K562 (cell line): ENCODE measurements around the gene NEIL1. TPM values are rescaled to one million over a fixed set of nuclear protein-coding genes. Genes with fewer than 3 reads are reported as not detected.

Experiments used
- ATAC-seq: fragments of 200-7000 bp; cut with Tn5 transposase; 3 replicates; pipeline ENCODE4 v1.9.1; 2020; ENCODE audit warnings: moderate library complexity
- BruUV-seq: library from RNA; stranded (reverse); fragments of 400-500 nt; replicated peaks from 2 replicates; lab custom pipeline; 2021; lab: Mats Ljungman, UMichigan
- CTCF ChIA-PET: fragments of 300-600 bp; formaldehyde crosslinking; extraction: SDS; loops from one replicate; lab custom pipeline; 2021; ENCODE audit warnings: low intra/inter-chr PET ratio; lab: Yijun Ruan, JAX
- POLR2A ChIA-PET: fragments of 300-600, 350-650 bp; sonication (Branson Sonifier 250); formaldehyde crosslinking; extraction: SDS; loops from one replicate; lab custom pipeline; 2021; ENCODE audit warnings: antibody characterized with exemption, inconsistent platforms; lab: Yijun Ruan, JAX
- DNase-seq, 4 experiments: peaks; one replicate each; pipeline versions ENCODE4 v3.0.0 to v3.0.0-alpha.2; 2011 to 2018; ENCODE audit warnings: low spot score in 3 of 4, mixed read lengths in 3 of 4; ENCODE audit errors: extremely low read depth in 1 of 4
- FAIRE-seq: peaks from 2 replicates; lab custom pipeline; 2011; peaks lifted over from hg19 to GRCh38; lab: Jason Lieb, UNC
- H2AFZ ChIP-seq: 2 replicates; pipeline ENCODE4 v1.6.0; 2011; ENCODE audit warnings: low read depth, low read length, control low read depth, inconsistent platforms
- H3K27ac ChIP-seq: fragments of 200-600 bp; 3 replicates; pipeline ENCODE4 v1.8.0; 2011; ENCODE audit warnings: low read depth, mild to moderate bottlenecking, control low read depth, inconsistent platforms, low read length, moderate library complexity, mixed read lengths; ENCODE audit errors: extremely low read depth
- H3K27me3 ChIP-seq, 2 experiments: fragments of 300-600 bp in 1 of 2; 2 replicates in 1 of 2; 3 replicates in 1 of 2; pipeline versions ENCODE4 v1.6.0 to v1.8.0; 2011; ENCODE audit warnings: inconsistent platforms in 2 of 2, low read length in 2 of 2, mild to moderate bottlenecking in 1 of 2, mixed read lengths in 1 of 2, moderate library complexity in 1 of 2; ENCODE audit not compliant: control insufficient read depth in 2 of 2, insufficient read depth in 2 of 2
- H3K36me3 ChIP-seq: fragments of 300-600 bp; 3 replicates; pipeline ENCODE4 v1.8.0; 2011; ENCODE audit warnings: mild to moderate bottlenecking, low read length, inconsistent platforms; ENCODE audit not compliant: control insufficient read depth, insufficient read depth
- H3K4me1 ChIP-seq, 2 experiments: fragments of 200-600 bp in 1 of 2; replicated peaks in 1 of 2; 2 replicates in 1 of 2; 3 replicates in 1 of 2; pipeline versions ENCODE4 v1.5.1 to v1.8.0; 2011; ENCODE audit warnings: inconsistent platforms in 2 of 2, low read length in 2 of 2, mild to moderate bottlenecking in 1 of 2, mixed read lengths in 1 of 2, moderate library complexity in 1 of 2; ENCODE audit not compliant: control insufficient read depth in 2 of 2, insufficient read depth in 2 of 2
- H3K4me2 ChIP-seq: 2 replicates; pipeline ENCODE4 v1.6.1; 2011; ENCODE audit warnings: low read length, control low read depth, inconsistent platforms, mixed read lengths; ENCODE audit not compliant: insufficient read depth
- H3K4me3 ChIP-seq: fragments of 200-600 bp; sonication (generic), shearing (Covaris generic); 2 replicates; pipeline ENCODE4 v1.5.1; 2016; ENCODE audit warnings: control low read depth, inconsistent platforms
- H3K79me2 ChIP-seq: fragments of 200-600 bp; 3 replicates; pipeline ENCODE4 v1.8.0; 2011; ENCODE audit warnings: low read length, inconsistent platforms; ENCODE audit not compliant: control insufficient read depth, insufficient read depth
- H3K9ac ChIP-seq, 2 experiments: 2 replicates each; pipeline versions ENCODE4 v1.6.0 to v1.6.1; 2011; ENCODE audit warnings: low read depth in 2 of 2, low read length in 2 of 2, control low read depth in 1 of 2, inconsistent platforms in 1 of 2, mild to moderate bottlenecking in 1 of 2, mixed read lengths in 1 of 2; ENCODE audit not compliant: insufficient read depth in 1 of 2
- H3K9me1 ChIP-seq: one replicate; pipeline ENCODE4 v1.6.0; 2011; ENCODE audit warnings: inconsistent platforms, mild to moderate bottlenecking, low read length, moderate library complexity; ENCODE audit not compliant: control insufficient read depth, insufficient read depth
- H3K9me3 ChIP-seq: replicated peaks from 2 replicates; pipeline ENCODE4 v1.5.1; 2011; ENCODE audit warnings: low read depth, low read length, inconsistent platforms; ENCODE audit not compliant: control insufficient read depth, insufficient read depth
- H4K20me1 ChIP-seq: replicated peaks from 2 replicates; pipeline ENCODE4 v1.6.1; 2011; ENCODE audit warnings: low read length, inconsistent platforms, mixed read lengths; ENCODE audit not compliant: control insufficient read depth, insufficient read depth
- ATF3 ChIP-seq, 2 experiments: fragments of 450-650 bp in 1 of 2; sonication (generic) in 1 of 2; formaldehyde crosslinking in 1 of 2; IDR thresholded peaks in 1 of 2; conservative IDR thresholded peaks in 1 of 2; 2 replicates each; pipeline versions ENCODE4 v1.6.1 to v1.8.1; 2016 to 2023; ENCODE audit warnings: mild to moderate bottlenecking in 2 of 2, moderate library complexity in 2 of 2, inconsistent platforms in 1 of 2, missing genetic modification reagents in 1 of 2
- CAMTA2 ChIP-seq: fragments of 250-450 bp; sonication (Bioruptor Pico); conservative IDR thresholded peaks from 2 replicates; pipeline ENCODE4 v1.5.1; 2022
- CUX1 ChIP-seq: fragments of 200-800 bp; sonication (Bioruptor generic); IDR thresholded peaks from 2 replicates; pipeline ENCODE4 v1.6.1; 2016; ENCODE audit warnings: missing genetic modification characterization, missing compliant biosample characterization
- ESRRA ChIP-seq: fragments of 450-650 bp; IDR thresholded peaks from 2 replicates; pipeline ENCODE4 v1.6.1; 2014; ENCODE audit warnings: low read depth, mild to moderate bottlenecking, moderate library complexity, borderline replicate concordance
- L3MBTL2 ChIP-seq: fragments of 450-650 bp; IDR thresholded peaks from 2 replicates; pipeline ENCODE4 v1.6.1; 2016; ENCODE audit warnings: mild to moderate bottlenecking, moderate library complexity
- SMARCC2 ChIP-seq: fragments of 450-650 bp; IDR thresholded peaks from 2 replicates; pipeline ENCODE4 v1.6.1; 2017; ENCODE audit warnings: antibody characterized with exemption, moderate library complexity, mild to moderate bottlenecking, low read depth
- SMC3 ChIP-seq: conservative IDR thresholded peaks from 2 replicates; pipeline ENCODE4 v1.6.1; 2011; ENCODE audit warnings: low read depth, low read length, improper control_type of control experiment; ENCODE audit not compliant: insufficient read depth
- SOX6 ChIP-seq: fragments of 450-650 bp; IDR thresholded peaks from 2 replicates; pipeline ENCODE4 v1.6.1; 2014; ENCODE audit warnings: mild to moderate bottlenecking
- SREBF1 ChIP-seq: fragments of 150-350 bp; IDR thresholded peaks from 2 replicates; pipeline ENCODE4 v1.6.1; 2014; ENCODE audit warnings: antibody characterized with exemption, low read depth, low read length, borderline replicate concordance
- SRF ChIP-seq, 2 experiments: fragments of 250-450, 450-650 bp in 1 of 2; sonication (Bioruptor Pico) in 1 of 2; sonication (generic) in 1 of 2; formaldehyde crosslinking; IDR thresholded peaks; 2 replicates each; pipeline versions ENCODE4 v1.5.0 to v1.5.1; 2020 to 2022; ENCODE audit warnings: mild to moderate bottlenecking in 1 of 2, missing genetic modification reagents in 1 of 2
- STAG1 ChIP-seq: sonication (generic); formaldehyde crosslinking; IDR thresholded peaks from 2 replicates; pipeline ENCODE4 v1.5.0; 2020; ENCODE audit warnings: missing genetic modification reagents, borderline replicate concordance
- ZNF740 ChIP-seq, 3 experiments: fragments of 200-800 bp in 1 of 3; sonication (Bioruptor generic) in 1 of 3; sonication (generic) in 1 of 3; formaldehyde crosslinking in 1 of 3; IDR thresholded peaks; 2 replicates each; pipeline versions ENCODE4 v1.6.1 to v1.8.0; 2016 to 2022; ENCODE audit warnings: mild to moderate bottlenecking in 2 of 3, missing compliant biosample characterization in 2 of 3, missing genetic modification characterization in 2 of 3, missing genetic modification reagents in 1 of 3
- ZNF764 ChIP-seq: fragments of 250-450 bp; sonication (Bioruptor Pico); IDR thresholded peaks from 2 replicates; pipeline ENCODE4 v1.4.0; 2020; ENCODE audit warnings: low read depth, mild to moderate bottlenecking, moderate library complexity
- WGBS: fragments of 100-300 bp; shearing (Covaris generic); methylation state at CpG from one replicate; pipeline ENCODE4 v1.1.6; 2016; ENCODE audit warnings: low coverage, mixed read lengths; ENCODE audit not compliant: insufficient coverage; ENCODE audit errors: missing lambda C conversion rate; 5-methylcytosine and 5-hydroxymethylcytosine counted together
- in situ Hi-C: fragments of 300-500 bp; cut with MboI; formaldehyde crosslinking; loops from 4 replicates; pipeline ENCODE4 v1.15.0; 2018; ENCODE audit warnings: inconsistent platforms, mixed read lengths
- intact Hi-C: fragments of 100-400 bp; cut with micrococcal nuclease; formaldehyde crosslinking; loops from 2 replicates; pipeline ENCODE4 v1.14.2; 2022
- polyA plus RNA-seq, 8 experiments: library from polyadenylated mRNA; depleted of rRNA in 4 of 8; stranded (reverse) in 5 of 8; unstranded in 3 of 8; fragments of >200 nt; fragmentation: Nextera tagmentation in 2 of 8; fragmentation: Illumina TruSeq in 1 of 8; extraction: Ambion mirVana in 2 of 8; extraction: Trizol in 1 of 8; gene quantifications; 2 replicates each; pipeline versions ENCODE4 v1.2.1 to v1.2.3, GENCODE V29; 2011 to 2014; ENCODE audit warnings: inconsistent platforms in 1 of 8, missing spikeins in 1 of 8
- total RNA-seq, 7 experiments: library from RNA; depleted of rRNA in 6 of 7; stranded (reverse); fragments of >200 nt in 6 of 7; fragmentation: Illumina TruSeq in 2 of 7; extraction: Trizol in 2 of 7; gene quantifications; 2 replicates each; pipeline versions ENCODE4 v1.2.1 to v1.2.3, GENCODE V29; 2011 to 2021; ENCODE audit warnings: low replicate concordance in 1 of 7

Gene NEIL1
- total and polyA plus RNA-seq, 9 of the 15 experiments (the other 6 are each of a cell fraction or from before 2014, with no cell fraction given): 0.14 to 4.3 (median 2.4) TPM

- Histone ChIP-seq H4K20me1 (no peaks in the 10 kb centered on the region), H3K27me3 (peaks cover 8 to 20% of the 10 kb centered on the region in 2 experiments), H3K4me1 (peaks cover 0 to 4% of the 10 kb centered on the region in 2 experiments; a peak in 2 of 5 replicates), H3K79me2 (no peaks in the 10 kb centered on the region), H3K9me1 (no peaks in the 10 kb centered on the region), H3K36me3 (no peaks in the 10 kb centered on the region), H3K9me3 (no peaks in the 10 kb centered on the region), H3K27ac (no peak overlapping the region), H3K4me2 (peak overlapping the region; percentile 51), H2AFZ (no peak overlapping the region; the same call in 1 of the 2 replicates), H3K9ac (no peak overlapping the region), H3K4me3 (no peak overlapping the region)
- no TSS peak for BruUV-seq
- ChIA-PET CTCF (interaction anchor here (0.7 to 0.8 kb wide), 2 partner anchors 279 to 397 kb away, joined by 3 read pairs; no protein-coding TSS in a partner anchor), POLR2A (interaction anchor here (0.6 to 0.7 kb wide), 2 partner anchors 142 to 265 kb away, joined by 3 read pairs; no protein-coding TSS in a partner anchor)
- FAIRE-seq (peak; percentile 72), DNase-seq (peak; percentile 68 to 78 (median 73)), ATAC-seq (peak; percentile 99)
- intact Hi-C loops (no loop called here), in situ Hi-C loops (loop anchor here (5.0 to 10.0 kb wide), 3 partner anchors 86 to 1243 kb away; no protein-coding TSS in a partner anchor)
- WGBS: 2% methylated on average over 15 of the region's 15 CpGs
- TF ChIP-seq SMC3 (peak; percentile 68), STAG1 (CRISPR knock-in tag) (peak; percentile 95), CAMTA2 (CRISPR knock-in tag) (no peak), CUX1 (CRISPR knock-in tag) (no peak), ATF3 (IDR thresholded peaks at IDR 0.05) (no peak), ATF3 (CRISPR knock-in tag; conservative IDR thresholded peaks at IDR 0.05) (no peak), SOX6 (no peak), ZNF764 (CRISPR knock-in tag) (no peak), ESRRA (no peak), ZNF740 (CRISPR knock-in tag; IDR thresholded peaks at IDR 0.05) (no peak), ZNF740 (tag; IDR thresholded peaks at IDR 0.05) (no peak), SREBF1 (no peak), SRF (CRISPR knock-in tag; IDR thresholded peaks at IDR 0.05) (peak in 1 of 2 experiments; percentile 81; a peak in 2 of 4 replicates), SMARCC2 (no peak), L3MBTL2 (0 out of 2 replicates have a peak, but pooled peaks have one; percentile 20)
Measured at GRCh38 chr15:75307778-75308390, 39.0 kb upstream of the NEIL1 start.
